GM19238 (cell line): ENCODE measurements around the gene ANKS1A.

Experiments used
- DNase-seq: peaks from one replicate; pipeline ENCODE4 v3.0.0; 2011; ENCODE audit warnings: low spot score; ENCODE audit not compliant: insufficient read length

The ANKS1A gene

GRCh38 chr6:35037664-35038038, 148.6 kb downstream of the ANKS1A start:
- DNase-seq = no peak

DNA sequence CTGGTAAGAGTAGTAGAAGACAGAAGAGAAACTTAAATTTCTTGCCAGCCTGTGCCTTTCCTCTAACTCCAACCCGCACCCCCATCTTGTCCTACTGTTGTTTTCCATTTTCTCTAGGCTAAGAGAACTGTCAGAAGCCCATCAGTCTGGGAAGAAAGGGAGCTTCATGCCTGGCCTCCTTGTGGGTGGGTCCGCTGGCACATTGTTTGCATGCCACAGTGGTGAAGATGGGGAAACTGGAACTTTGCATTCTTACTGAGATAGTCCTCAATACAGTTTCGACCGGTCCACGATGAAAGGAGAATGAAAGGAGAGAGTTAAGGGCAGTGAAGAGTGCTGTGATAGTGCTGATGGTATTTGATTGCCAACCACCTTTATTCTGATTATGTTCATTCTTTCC, 149.0 kb downstream of the ANKS1A start:
- DNase-seq = no peak

GRCh38 chr6:35040398-35040797, 151.3 kb downstream of the ANKS1A start:
- DNase-seq = no peak

DNA sequence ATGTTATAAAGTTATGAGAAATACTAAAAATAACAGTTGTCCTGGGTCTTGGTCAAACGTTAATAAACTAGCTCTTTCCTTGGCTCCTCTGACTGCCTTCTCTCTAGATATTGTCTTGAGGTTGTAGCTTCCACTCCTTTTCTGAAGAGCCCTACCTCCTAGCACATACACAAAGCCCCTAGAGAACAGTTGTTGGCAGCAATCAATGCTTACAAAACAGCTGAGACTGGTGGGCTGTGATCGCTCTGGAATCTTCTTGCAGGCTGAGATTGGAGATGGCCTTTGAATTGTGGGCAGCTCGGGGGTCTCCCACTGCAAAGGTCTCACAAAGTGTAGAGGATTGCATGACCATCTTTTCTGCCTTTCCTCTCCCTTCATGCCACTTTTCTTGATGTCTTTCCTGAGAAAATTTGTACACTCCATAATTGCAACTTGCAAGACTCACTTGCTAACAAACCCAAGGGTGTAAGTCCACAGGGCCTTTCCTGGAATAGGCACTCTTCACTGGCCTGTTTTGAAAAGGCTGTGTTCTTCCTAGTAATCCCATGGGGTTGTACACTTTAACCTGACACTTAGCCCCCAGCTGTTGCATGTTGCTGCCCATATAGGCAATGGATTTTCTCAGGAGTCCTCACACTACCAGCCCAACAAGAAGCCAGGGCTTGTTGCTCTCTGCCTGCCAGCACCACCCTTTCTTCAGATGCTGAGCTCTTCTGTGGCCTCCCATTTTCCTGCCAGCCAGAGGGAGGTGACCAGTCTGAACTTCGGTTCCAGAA, 152.2 kb downstream of the ANKS1A start:
- no peak for DNase-seq

- no peak for DNase-seq
These were observed 153.2 kb downstream of the ANKS1A start for GRCh38 chr6:35042031-35042815.

GRCh38 chr6:35043381-35044130, 154.5 kb downstream of the ANKS1A start:
- DNase-seq = no peak

GRCh38 chr6:35044145-35044745, 155.2 kb downstream of the ANKS1A start:
- no peak for DNase-seq

DNA sequence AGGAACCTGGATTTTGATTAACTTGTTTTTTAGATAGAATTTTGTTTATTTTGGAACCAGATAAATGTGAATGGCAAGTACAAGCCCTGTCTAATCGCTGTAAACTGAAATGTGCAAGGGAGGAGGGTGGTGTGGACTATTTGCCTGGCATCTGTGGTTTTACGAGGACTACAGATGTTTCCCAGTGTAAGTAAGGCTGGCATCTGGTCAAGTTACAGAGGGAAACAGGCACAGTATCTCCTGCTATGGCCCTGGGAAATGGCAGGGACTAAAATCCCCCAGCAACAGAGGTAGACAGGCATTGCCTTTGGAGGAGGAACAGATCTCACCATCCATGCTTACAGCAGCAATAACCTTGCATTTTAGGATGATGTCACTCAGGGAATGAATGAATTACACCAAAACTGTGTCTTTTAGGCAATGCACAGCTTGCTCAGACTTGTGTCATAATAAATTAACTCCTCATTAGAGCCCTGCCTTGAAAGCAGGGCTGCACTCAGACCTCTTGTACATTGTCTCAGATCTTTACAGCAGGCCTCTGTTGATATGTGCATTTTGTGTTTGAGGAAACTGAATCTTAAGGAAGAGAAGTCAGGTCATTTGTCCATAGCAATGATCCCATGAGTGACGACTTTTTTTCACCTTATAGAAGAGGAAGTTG, 155.8 kb downstream of the ANKS1A start:
- DNase-seq = no peak

DNA sequence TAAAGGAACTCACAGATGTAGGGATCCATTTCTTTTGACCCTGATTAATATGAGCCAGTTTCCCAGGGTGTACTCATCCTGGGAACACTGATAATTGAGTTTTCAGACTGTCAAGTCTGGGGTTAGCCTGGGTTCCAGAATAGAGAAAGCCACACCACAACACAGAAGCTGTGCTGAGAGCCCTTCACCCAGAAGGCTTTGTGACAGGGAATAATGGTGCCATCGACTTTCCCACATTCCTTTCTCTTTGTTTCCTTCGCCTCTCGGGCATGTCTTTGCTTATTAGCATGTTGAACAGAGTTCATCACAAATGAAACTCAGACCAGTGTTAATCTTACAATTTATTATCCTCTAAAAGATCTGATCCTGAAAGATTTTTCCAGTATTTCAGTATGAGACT, 157.0 kb downstream of the ANKS1A start:
- no peak for DNase-seq

GRCh38 chr6:35046862-35047261, 157.8 kb downstream of the ANKS1A start:
- DNase-seq = no peak

DNA sequence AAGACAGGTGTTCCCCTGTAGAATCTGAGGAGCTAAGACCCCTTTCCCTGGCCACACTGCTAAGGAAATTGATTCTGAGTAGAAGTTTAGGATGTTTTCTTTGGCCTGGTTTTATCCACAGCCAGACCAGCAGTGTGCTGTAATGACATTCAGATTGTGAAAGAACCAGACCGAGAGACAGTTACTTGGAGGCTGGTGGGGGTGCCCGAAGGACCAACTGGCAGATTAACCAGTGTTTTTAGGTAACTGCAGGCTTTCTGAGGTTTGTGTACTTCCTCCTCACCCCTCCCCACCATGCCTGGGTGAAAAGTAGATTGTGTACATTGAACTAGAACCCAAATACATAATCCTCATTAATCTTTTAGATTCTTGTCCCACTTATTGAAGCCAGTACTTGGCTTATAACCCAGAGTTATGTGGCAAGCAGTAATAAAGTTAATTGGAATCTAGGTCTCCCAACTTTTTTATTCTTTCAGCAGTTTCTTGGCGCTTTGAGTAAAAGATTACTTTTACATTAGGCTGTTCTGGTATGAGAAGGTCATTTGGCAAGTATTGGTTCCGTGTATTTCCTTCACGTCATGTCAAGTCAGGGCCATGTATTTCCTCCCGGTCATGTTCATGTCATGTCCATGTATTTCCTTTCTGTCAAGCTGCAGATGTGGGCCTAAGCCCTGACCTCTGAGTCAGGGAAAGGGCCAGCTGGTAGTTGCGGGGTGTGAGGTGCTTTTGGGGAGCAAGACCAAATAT, 158.4 kb downstream of the ANKS1A start:
- DNase-seq = no peak

- no peak for DNase-seq
These were observed 159.1 kb downstream of the ANKS1A start for GRCh38 chr6:35048031-35048613.

DNA sequence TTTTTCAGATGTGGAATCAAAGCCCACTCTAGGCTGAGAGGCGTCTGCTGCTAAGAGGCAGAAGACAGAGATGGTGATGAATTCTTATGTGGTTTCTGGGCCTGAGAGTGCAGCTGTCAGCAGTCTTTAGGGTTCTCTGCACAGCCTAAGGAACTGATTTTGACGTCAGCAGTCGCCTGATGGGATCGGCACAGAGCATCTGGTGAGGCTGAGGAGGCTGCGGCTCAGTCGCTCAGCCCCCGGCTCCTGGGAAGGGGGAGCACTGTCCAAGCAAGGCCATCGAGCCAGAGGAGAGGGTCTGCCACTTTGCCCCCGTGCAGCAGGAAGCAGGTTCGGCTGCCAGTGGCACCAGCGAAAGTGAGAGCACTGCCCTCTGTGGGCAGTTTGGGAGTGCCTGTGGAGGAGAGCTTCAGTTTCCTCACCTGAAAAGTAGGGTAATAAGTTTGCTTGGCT, 159.6 kb downstream of the ANKS1A start:
- DNase-seq = no peak

- no peak for DNase-seq
These were observed 160.2 kb downstream of the ANKS1A start for GRCh38 chr6:35049156-35049735.

DNA sequence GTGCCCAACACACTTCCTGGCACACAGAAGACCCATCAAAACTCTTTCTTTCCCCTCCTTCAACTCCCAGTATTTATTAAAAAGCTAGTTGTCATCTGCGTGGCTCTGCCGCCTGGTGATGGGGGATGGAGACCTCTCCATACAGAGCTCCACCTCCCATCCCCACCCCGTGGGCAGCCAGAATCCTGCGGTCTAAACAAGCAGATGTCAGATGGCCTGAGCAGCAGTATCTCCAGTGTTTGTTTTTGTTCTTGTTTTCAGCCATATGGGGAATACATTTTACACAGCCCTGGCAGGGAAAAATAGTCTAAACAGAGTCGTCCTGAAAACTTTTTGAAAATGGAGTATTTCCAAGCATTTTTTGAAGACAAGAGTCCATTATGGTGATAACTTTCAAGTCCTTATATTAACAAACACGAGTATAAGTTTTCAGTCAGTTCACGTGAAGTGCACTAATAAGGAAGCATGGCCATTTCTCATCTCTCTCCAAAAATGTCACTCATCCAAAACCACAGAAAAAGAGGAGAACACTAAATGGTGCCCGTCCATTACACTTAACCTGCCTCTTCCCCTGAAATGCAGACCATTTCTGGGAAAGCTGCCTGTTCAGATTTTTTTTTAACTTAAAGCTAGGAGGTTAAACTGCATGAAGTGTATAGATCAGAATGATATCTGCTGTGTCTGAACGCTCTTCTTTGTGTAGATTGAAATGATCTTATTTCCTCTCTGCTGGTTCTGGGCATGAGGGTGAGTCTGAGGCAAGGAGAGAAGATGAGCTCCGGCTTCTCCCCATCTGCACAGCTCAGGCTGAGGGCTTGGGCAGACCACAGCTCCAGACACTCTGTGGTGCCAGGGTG, 161.1 kb downstream of the ANKS1A start:
- no peak for DNase-seq

GRCh38 chr6:35050757-35051330, 161.8 kb downstream of the ANKS1A start:
- DNase-seq = no peak

DNA sequence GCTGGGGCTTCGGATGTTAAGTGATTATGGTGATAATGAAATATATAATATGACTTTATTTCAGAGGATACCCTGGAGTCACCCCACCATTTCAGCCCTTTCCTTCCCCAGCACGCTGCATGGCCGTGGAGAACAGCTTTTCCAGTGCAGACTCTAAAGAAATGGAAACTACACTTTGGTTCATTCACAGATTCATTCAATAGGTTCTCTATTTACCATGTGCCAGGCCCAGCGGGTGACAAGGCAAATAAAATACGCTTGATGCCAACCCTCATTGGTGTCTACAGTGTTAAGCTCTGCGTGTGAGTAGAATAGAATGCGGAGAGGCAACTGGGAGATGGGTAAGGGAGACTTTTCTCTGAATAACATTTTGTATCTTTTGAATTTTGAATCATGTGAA, 162.3 kb downstream of the ANKS1A start:
- DNase-seq = no peak

- no peak for DNase-seq
These were observed 163.0 kb downstream of the ANKS1A start for GRCh38 chr6:35051997-35052583.
